IPS DF 6.9 (cell line): ENCODE data around the gene ST8SIA2.

Experiments used
- DNase-seq: peaks from one replicate; pipeline ENCODE4 v3.0.0-alpha.2; 2013; ENCODE audit warnings: low read depth, low spot score
- H3K27ac ChIP-seq: one replicate; pipeline ENCODE4 v1.5.1; 2013; ENCODE audit warnings: low read length, control low read depth
- H3K27me3 ChIP-seq: 2 replicates; pipeline ENCODE4 v1.6.1; 2013; ENCODE audit warnings: mild to moderate bottlenecking, low read length; ENCODE audit not compliant: control insufficient read depth, insufficient read depth
- H3K36me3 ChIP-seq: 2 replicates; pipeline ENCODE4 v1.6.1; 2013; ENCODE audit warnings: low read length; ENCODE audit not compliant: control insufficient read depth, insufficient read depth
- H3K4me1 ChIP-seq: 2 replicates; pipeline ENCODE4 v1.6.1; 2013; ENCODE audit warnings: low read length; ENCODE audit not compliant: control insufficient read depth, insufficient read depth
- H3K4me3 ChIP-seq: 2 replicates; pipeline ENCODE4 v1.5.1; 2013; ENCODE audit warnings: mild to moderate bottlenecking, low read length
- H3K9me3 ChIP-seq: 2 replicates; pipeline ENCODE4 v1.6.1; 2013; ENCODE audit warnings: low read length, inconsistent platforms; ENCODE audit not compliant: control insufficient read depth, insufficient read depth
- WGBS: extraction: QIAGEN DNeasy Blood & Tissue Kit; methylation state at CpG from one replicate; pipeline ENCODE4 v1.1.7; 2013; ENCODE audit warnings: mixed read lengths, missing lambda C conversion rate; ENCODE audit not compliant: insufficient read length, insufficient coverage; 5-methylcytosine and 5-hydroxymethylcytosine counted together

ST8SIA2 gene

GRCh38 chr15:92506506-92506905 lies 112.8 kb downstream of the ST8SIA2 start:
- H3K27ac ChIP-seq = no peak overlapping the region
- WGBS = no CpG with 5 or more reads among the region's 4 CpGs
- H3K4me3 ChIP-seq = no peak overlapping the region

GRCh38 chr15:92510163-92510882 lies 116.6 kb downstream of the ST8SIA2 start:
- no peak overlapping the region for H3K27ac ChIP-seq
- no peaks in the 10 kb centered on the region for H3K9me3 ChIP-seq
- H3K4me3 ChIP-seq = no peak overlapping the region
- peaks cover 2% of the 10 kb centered on the region; the same call in 1 of the 2 replicates for H3K4me1 ChIP-seq
- H3K36me3 ChIP-seq = no peaks in the 10 kb centered on the region
- DNase-seq = peak; percentile 85
- no peaks in the 10 kb centered on the region for H3K27me3 ChIP-seq
- no CpG with 5 or more reads among the region's 4 CpGs for WGBS

More at GRCh38 chr15:92506506-92506905, 112.8 kb downstream of the ST8SIA2 start:
- Histone ChIP-seq H3K4me1 (peaks cover 5% of the 10 kb centered on the region; the same call in 1 of the 2 replicates), H3K9me3 (no peaks in the 10 kb centered on the region), H3K27me3 (no peaks in the 10 kb centered on the region), H3K36me3 (no peaks in the 10 kb centered on the region)
- DNase-seq = no peak
